NB4 (cell line): Measurements from ENCODE around the gene CAV3.

Experiments used
- DNase-seq: peaks from one replicate; pipeline ENCODE4 v3.0.0; 2010; ENCODE audit warnings: low read depth
- H3K4me3 ChIP-seq: one replicate; pipeline ENCODE4 v1.5.1; 2011; ENCODE audit warnings: mild to moderate bottlenecking, low read depth, low read length, moderate library complexity
- CTCF ChIP-seq: IDR thresholded peaks from one replicate; pipeline ENCODE4 v1.5.1; 2012; ENCODE audit warnings: low read depth, low read length
- MAX ChIP-seq: IDR thresholded peaks from 2 replicates; pipeline ENCODE4 v1.6.1; 2011; ENCODE audit warnings: low read depth, low read length
- MYC ChIP-seq: IDR thresholded peaks from 2 replicates; pipeline ENCODE4 v1.6.1; 2011; ENCODE audit warnings: low read depth, low read length
- POLR2A ChIP-seq: IDR thresholded peaks from 2 replicates; pipeline ENCODE4 v1.6.1; 2011; ENCODE audit warnings: mild to moderate bottlenecking; ENCODE audit not compliant: insufficient read length; ENCODE audit errors: extremely low read depth

The CAV3 gene

GRCh38 chr3:8757551-8758518 is 24.2 kb downstream of the CAV3 start:
- TF ChIP-seq CTCF (no peak), POLR2A (no peak), MAX (no peak), MYC (no peak)
- DNase-seq = no peak
- H3K4me3 ChIP-seq = no peak overlapping the region

- TF ChIP-seq MAX (no peak), MYC (no peak), POLR2A (no peak), CTCF (no peak)
- no peak overlapping the region for H3K4me3 ChIP-seq
These were observed 25.6 kb downstream of the CAV3 start for GRCh38 chr3:8759038-8759707.

GRCh38 chr3:8760091-8760490 is 26.5 kb downstream of the CAV3 start:
- no peak overlapping the region for H3K4me3 ChIP-seq
- TF ChIP-seq MYC (no peak), POLR2A (no peak), CTCF (no peak), MAX (no peak)
- no peak for DNase-seq

More at GRCh38 chr3:8759038-8759707, 25.6 kb downstream of the CAV3 start:
- DNase-seq = no peak

- H3K4me3 ChIP-seq = no peak overlapping the region
- no peak for DNase-seq
- no peak for TF ChIP-seq POLR2A
- TF ChIP-seq MAX = no peak
- TF ChIP-seq CTCF = no peak
- TF ChIP-seq MYC = no peak
These were observed 26.9 kb downstream of the CAV3 start for GRCh38 chr3:8760506-8760905.

GRCh38 chr3:8761866-8762265 is 28.3 kb downstream of the CAV3 start:
- no peak overlapping the region for H3K4me3 ChIP-seq
- TF ChIP-seq MYC = no peak
- no peak for DNase-seq

- TF ChIP-seq POLR2A = no peak
- TF ChIP-seq MAX = no peak
- no peak for TF ChIP-seq MYC
- no peak for TF ChIP-seq CTCF
- H3K4me3 ChIP-seq = no peak overlapping the region
- no peak for DNase-seq
These were observed 29.2 kb downstream of the CAV3 start for GRCh38 chr3:8762607-8763377.
